GM13977 (cell line): Measurements from ENCODE around the gene DELE1.

Experiments used
- DNase-seq: peaks from one replicate; pipeline ENCODE4 v3.0.0; 2012; ENCODE audit warnings: low spot score
- in situ Hi-C: fragments of 300-500 bp; cut with MboI; formaldehyde crosslinking; loops from one replicate; pipeline ENCODE4 v1.12.0; 2022; ENCODE audit warnings: low sequenced_read_pairs, low pct_unique_long_range_greater_than_20kb, mixed read lengths, inconsistent platforms; ENCODE audit not compliant: unreplicated experiment
- TF ChIP-seq, protein P1 (sequence below): IDR thresholded peaks from 2 replicates; pipeline ENCODE4 v1.5.1; 2012; ENCODE audit warnings: mild to moderate bottlenecking, control low read depth; ENCODE audit not compliant: insufficient read depth; ENCODE audit errors: extremely low read depth, missing control alignments

The DELE1 gene

DNA sequence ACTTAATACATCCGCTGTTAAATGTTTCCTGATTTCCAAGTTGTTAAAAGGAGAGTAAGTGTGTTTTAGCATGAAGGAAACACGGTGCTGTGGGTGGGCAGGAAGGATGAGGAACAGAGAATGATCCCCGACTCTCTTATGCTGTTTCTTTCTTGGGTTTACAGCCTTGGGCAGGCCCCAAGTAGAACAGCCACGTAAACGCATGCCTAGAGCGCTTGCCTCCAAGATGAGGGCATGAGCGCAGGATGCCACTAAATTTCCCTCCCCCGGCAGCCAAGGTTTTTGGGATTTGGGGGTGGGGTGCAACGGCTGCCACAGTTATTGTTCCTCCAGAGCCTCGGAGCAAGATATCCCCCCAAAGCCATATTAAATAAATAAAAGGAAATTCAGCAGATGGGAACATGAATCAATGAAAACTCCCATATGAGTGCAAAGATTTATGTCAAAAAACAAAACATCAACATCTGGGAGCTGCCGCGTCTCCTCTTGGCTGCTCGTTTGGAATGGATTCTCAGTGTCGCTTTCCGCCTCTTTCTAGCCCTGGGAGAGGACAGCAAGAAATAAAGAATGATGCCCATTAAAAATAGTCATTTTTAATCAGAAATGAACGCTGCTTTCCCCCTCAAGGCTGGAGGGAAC lies 10.0 kb upstream of the DELE1 start:
- no peak for DNase-seq
- in situ Hi-C loops = no loop called here
- TF ChIP-seq, protein P1, sequence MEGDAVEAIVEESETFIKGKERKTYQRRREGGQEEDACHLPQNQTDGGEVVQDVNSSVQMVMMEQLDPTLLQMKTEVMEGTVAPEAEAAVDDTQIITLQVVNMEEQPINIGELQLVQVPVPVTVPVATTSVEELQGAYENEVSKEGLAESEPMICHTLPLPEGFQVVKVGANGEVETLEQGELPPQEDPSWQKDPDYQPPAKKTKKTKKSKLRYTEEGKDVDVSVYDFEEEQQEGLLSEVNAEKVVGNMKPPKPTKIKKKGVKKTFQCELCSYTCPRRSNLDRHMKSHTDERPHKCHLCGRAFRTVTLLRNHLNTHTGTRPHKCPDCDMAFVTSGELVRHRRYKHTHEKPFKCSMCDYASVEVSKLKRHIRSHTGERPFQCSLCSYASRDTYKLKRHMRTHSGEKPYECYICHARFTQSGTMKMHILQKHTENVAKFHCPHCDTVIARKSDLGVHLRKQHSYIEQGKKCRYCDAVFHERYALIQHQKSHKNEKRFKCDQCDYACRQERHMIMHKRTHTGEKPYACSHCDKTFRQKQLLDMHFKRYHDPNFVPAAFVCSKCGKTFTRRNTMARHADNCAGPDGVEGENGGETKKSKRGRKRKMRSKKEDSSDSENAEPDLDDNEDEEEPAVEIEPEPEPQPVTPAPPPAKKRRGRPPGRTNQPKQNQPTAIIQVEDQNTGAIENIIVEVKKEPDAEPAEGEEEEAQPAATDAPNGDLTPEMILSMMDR = no peak

DNA sequence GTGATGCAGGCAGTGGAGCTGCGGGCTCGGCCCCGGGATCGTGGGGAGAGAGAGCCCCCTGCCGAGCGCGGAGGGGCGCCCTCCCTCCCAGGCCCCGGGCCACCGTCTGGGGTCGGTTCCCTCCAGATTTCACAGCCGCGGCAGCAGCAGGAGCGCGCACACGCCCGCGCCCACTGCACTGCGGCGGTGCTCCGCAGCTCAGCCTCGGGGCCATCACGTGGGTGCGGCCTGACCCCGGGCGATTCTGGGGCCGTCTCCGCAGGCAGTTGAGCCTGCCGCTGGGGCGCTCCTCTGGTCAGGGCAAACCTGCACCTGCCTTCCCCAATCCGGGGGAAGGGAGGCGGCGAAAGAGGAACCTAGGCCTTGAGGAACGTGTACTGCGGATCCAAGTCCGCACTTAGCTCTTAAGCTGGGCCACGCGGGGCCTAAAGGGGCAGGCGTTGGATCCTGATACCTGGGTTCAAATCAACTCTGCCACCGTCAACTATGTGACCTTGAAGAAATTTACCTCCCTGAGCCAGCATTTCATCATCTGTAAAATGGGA lies 9.4 kb upstream of the DELE1 start:
- TF ChIP-seq, protein P1 = peak; percentile 36
- in situ Hi-C loops = no loop called here
- DNase-seq = peak; percentile 55

- no peak for DNase-seq
- in situ Hi-C loops = no loop called here
- TF ChIP-seq, protein P1 = no peak
Observed at GRCh38 chr5:141914797-141915196, 8.9 kb upstream of the DELE1 start.

- DNase-seq = no peak
- in situ Hi-C loops = no loop called here
- TF ChIP-seq, protein P1 = no peak
Observed at GRCh38 chr5:141915881-141916336, 7.8 kb upstream of the DELE1 start.

- DNase-seq = no peak
- TF ChIP-seq, protein P1 = no peak
- in situ Hi-C loops = no loop called here
Observed at GRCh38 chr5:141916522-141916921, 7.1 kb upstream of the DELE1 start.

- TF ChIP-seq, protein P1 = no peak
- no peak for DNase-seq
- in situ Hi-C loops = no loop called here
Observed at GRCh38 chr5:141917760-141918159, 5.9 kb upstream of the DELE1 start.
